Osteoblast (primary cell): ENCODE measurements around the gene FOSL1. TPM values are rescaled to one million over a fixed set of nuclear protein-coding genes. Genes with fewer than 3 reads are reported as not detected.

Experiments
- DNase-seq: peaks from one replicate; pipeline ENCODE4 v3.0.0; 2011; ENCODE audit warnings: low spot score, mixed read lengths; ENCODE audit not compliant: insufficient read length; ENCODE audit errors: missing footprints
- H2AFZ ChIP-seq: 2 replicates; pipeline ENCODE4 v1.6.0; 2011; ENCODE audit warnings: mild to moderate bottlenecking, low read length
- H3K27ac ChIP-seq: 2 replicates; pipeline ENCODE4 v1.5.1; 2011; ENCODE audit warnings: mild to moderate bottlenecking, low read depth, low read length, moderate library complexity
- H3K27me3 ChIP-seq: 2 replicates; pipeline ENCODE4 v1.6.0; 2012; ENCODE audit warnings: mild to moderate bottlenecking, control low read depth, inconsistent platforms, low read length, moderate library complexity; ENCODE audit not compliant: insufficient read depth
- H3K36me3 ChIP-seq: 2 replicates; pipeline ENCODE4 v1.5.1; 2011; ENCODE audit warnings: mild to moderate bottlenecking, low read length, control low read depth, moderate library complexity; ENCODE audit not compliant: insufficient read depth
- H3K4me1 ChIP-seq: 2 replicates; pipeline ENCODE4 v1.5.1; 2011; ENCODE audit warnings: mild to moderate bottlenecking, low read length, control low read depth, moderate library complexity; ENCODE audit not compliant: insufficient read depth
- H3K4me2 ChIP-seq: 2 replicates; pipeline ENCODE4 v1.6.0; 2011; ENCODE audit warnings: mild to moderate bottlenecking, low read length; ENCODE audit not compliant: insufficient read depth
- H3K4me3 ChIP-seq: fragments of 200-600 bp; sonication (generic); 3 replicates; pipeline ENCODE4 v1.5.1; 2012; ENCODE audit warnings: mild to moderate bottlenecking, low read length, inconsistent platforms; ENCODE audit not compliant: insufficient read depth
- H3K79me2 ChIP-seq: 2 replicates; pipeline ENCODE4 v1.6.0; 2012; ENCODE audit warnings: mild to moderate bottlenecking, low read length, control low read depth, inconsistent platforms; ENCODE audit not compliant: insufficient read depth
- H3K9me3 ChIP-seq: 2 replicates; pipeline ENCODE4 v1.5.1; 2011; ENCODE audit warnings: low read depth, low read length, control low read depth
- H4K20me1 ChIP-seq: 2 replicates; pipeline ENCODE4 v1.6.0; 2012; ENCODE audit warnings: mild to moderate bottlenecking, low read length, control low read depth; ENCODE audit not compliant: insufficient read depth
- CTCF ChIP-seq: IDR thresholded peaks from 2 replicates; pipeline ENCODE4 v1.5.1; 2011; ENCODE audit warnings: mild to moderate bottlenecking, low read depth, low read length, moderate library complexity; ENCODE audit errors: extremely low read depth
- total RNA-seq: library from RNA; depleted of rRNA; stranded (reverse); fragments of >200 nt; gene quantifications from 2 replicates; pipeline ENCODE4 v1.2.3, GENCODE V29; 2012

FOSL1 gene
- total RNA-seq, 1 donor: 13.0 TPM

GRCh38 chr11:65903068-65903481, 2.9 kb upstream of the FOSL1 start:
- H2AFZ ChIP-seq: no peak overlapping the region
- DNase-seq: peak; percentile 94
- H3K79me2 ChIP-seq: peaks cover 24% of the 10 kb centered on the region

GRCh38 chr11:65900899-65901180, 652 bp upstream of the FOSL1 start:
- H3K4me2 ChIP-seq: peak overlapping the region; percentile 81
- H3K36me3 ChIP-seq: peaks cover 21% of the 10 kb centered on the region
- H3K4me3 ChIP-seq: peak overlapping the region; percentile 95
- no peak overlapping the region for H2AFZ ChIP-seq
- no peak for TF ChIP-seq CTCF
- H4K20me1 ChIP-seq: peaks cover 16% of the 10 kb centered on the region
- H3K79me2 ChIP-seq: peaks cover 47% of the 10 kb centered on the region
- H3K4me1 ChIP-seq: peaks cover 57% of the 10 kb centered on the region
- H3K27me3 ChIP-seq: no peaks in the 10 kb centered on the region
- H3K9me3 ChIP-seq: no peaks in the 10 kb centered on the region
- DNase-seq: no peak
- H3K27ac ChIP-seq: peak overlapping the region; percentile 95

More at GRCh38 chr11:65903068-65903481, 2.9 kb upstream of the FOSL1 start:
- peaks cover 48% of the 10 kb centered on the region for H3K4me1 ChIP-seq
- no peaks in the 10 kb centered on the region for H3K27me3 ChIP-seq
- H3K4me3 ChIP-seq: peak overlapping the region; percentile 14
- H4K20me1 ChIP-seq: no peaks in the 10 kb centered on the region
- H3K4me2 ChIP-seq: peak overlapping the region; percentile 45
- peaks cover 5% of the 10 kb centered on the region for H3K36me3 ChIP-seq
- H3K27ac ChIP-seq: peak overlapping the region; percentile 85
- no peak for TF ChIP-seq CTCF
- H3K9me3 ChIP-seq: no peaks in the 10 kb centered on the region

GRCh38 chr11:65899356-65900124, 648 bp downstream of the FOSL1 start:
- Histone ChIP-seq H3K4me3 (peak overlapping the region; percentile 95), H3K9me3 (no peaks in the 10 kb centered on the region), H3K79me2 (peaks cover 59% of the 10 kb centered on the region), H3K27me3 (no peaks in the 10 kb centered on the region), H2AFZ (no peak overlapping the region), H3K27ac (peak overlapping the region; percentile 95), H4K20me1 (peaks cover 23% of the 10 kb centered on the region), H3K4me1 (peaks cover 68% of the 10 kb centered on the region), H3K36me3 (peaks cover 32% of the 10 kb centered on the region), H3K4me2 (peak overlapping the region; percentile 81)
- TF ChIP-seq CTCF: no peak
- DNase-seq: peak; percentile 97

- Histone ChIP-seq H3K27me3 (no peaks in the 10 kb centered on the region), H3K27ac (peak overlapping the region; percentile 95), H3K79me2 (peaks cover 66% of the 10 kb centered on the region), H3K9me3 (no peaks in the 10 kb centered on the region), H3K4me1 (peaks cover 71% of the 10 kb centered on the region), H3K36me3 (peaks cover 37% of the 10 kb centered on the region), H3K4me3 (peak overlapping the region; percentile 95), H4K20me1 (peaks cover 30% of the 10 kb centered on the region), H3K4me2 (peak overlapping the region; percentile 81), H2AFZ (no peak overlapping the region)
- no peak for TF ChIP-seq CTCF
- DNase-seq: no peak
Measured at GRCh38 chr11:65898656-65899355, 1.4 kb downstream of the FOSL1 start.
